ENCODE results near the gene ANAPC4.

The ANAPC4 gene

GRCh38 chr4:25377572-25378436 is 741 bp downstream of the ANAPC4 start:
- DNase-seq, result no peak

- DNase-seq, result no peak
These were observed 1.3 kb downstream of the ANAPC4 start for GRCh38 chr4:25378437-25378743.

DNA sequence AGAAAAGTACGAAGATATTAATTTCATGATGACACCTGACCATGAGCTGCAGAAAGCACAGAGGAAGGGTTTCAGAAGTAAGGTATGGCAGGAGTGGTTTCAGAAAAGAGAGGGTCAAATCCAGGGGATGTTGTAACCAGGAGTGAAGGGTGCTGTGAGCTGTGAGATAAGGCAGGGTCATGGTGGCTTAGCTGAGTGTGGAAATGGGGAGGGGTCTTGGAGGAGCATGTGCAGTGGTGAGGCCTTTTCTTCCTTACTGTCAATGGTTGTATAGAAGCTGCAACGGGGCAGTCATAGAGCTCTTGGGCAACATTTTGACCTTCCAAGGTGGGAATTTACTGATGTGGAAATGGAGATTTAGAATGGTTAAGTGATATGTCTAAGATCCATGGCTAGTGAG is 2.5 kb downstream of the ANAPC4 start:
- DNase-seq, result no peak

DNA sequence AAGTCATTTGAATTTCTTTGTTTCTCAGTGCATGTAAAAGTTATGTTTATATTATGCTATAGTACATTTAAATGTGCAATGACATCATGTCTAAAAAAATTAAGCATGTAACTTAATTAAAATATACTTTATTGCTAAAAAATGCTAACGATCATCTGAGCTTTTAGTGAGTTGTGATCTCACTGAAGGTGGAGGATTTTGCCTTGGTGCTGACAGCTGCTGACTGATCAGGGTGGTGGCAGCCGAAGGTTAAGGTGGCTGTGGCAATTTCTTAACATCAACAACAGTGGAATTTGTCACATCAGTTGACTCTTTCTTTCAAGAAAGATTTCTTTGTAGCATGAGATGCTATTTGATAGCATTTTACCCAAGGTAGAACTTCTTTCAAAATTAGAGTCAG is 6.6 kb downstream of the ANAPC4 start:
- DNase-seq, result no peak

DNA sequence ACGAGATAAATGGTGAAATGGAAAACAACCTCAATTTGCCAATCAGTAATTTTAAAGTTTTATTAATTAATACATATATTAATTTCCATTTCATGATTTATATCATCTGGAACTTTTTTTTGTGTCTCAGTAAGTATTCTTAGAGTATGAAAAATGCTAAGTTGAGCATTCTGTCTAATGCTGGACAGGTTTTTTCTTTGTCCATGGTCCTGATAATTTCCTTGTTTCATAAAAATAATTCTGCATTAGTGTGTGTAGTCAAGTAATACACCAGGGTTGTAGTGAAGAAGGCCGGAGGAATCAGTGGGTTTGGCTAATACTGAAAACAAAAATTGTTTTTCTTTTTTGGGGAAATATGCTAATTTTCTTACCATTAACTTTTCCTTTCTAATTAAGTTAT is 9.9 kb downstream of the ANAPC4 start:
- DNase-seq, result no peak

DNA sequence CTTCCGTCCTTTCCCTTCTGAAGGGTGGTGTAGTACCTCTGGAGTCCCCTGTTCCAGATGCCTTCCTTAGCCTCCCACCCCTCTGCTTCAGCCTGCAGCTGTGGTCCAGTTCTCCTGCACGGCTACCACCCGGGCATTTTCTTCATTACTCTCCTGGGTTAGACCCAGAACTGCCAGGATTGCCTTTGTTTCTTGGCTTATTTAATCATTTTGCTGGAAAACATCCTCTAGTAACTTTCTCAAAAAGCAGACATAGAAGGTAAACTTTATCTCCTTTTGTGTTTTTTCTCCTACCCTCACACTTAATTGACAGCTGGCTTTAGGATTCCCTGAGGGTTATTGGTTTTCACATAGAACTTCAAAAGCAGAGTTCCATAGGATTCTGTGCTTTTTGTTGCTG is 20.2 kb downstream of the ANAPC4 start:
- no peak for DNase-seq

GRCh38 chr4:25399510-25399909 is 22.4 kb downstream of the ANAPC4 start:
- DNase-seq, result no peak

GRCh38 chr4:25401066-25401465 is 24.0 kb downstream of the ANAPC4 start:
- DNase-seq, result no peak

DNA sequence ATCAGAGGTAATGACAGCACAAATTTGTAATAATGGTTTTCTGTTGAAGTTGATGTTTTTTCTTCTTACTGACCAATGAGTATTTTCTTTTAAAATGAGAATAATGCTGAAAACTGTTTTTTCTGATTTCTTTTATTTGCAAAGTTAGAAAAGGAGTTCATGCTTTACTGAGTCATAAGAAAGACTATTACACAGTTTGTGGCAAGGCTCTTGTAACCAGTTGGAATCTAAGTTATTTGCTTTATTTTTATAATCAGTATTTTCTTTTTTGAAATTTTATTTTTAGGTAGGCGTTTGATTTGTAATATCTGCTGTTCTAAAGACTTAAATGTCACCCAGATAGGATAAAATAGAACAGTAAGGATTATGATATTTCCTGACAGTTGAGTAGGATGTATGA is 25.5 kb downstream of the ANAPC4 start:
- no peak for DNase-seq

DNA sequence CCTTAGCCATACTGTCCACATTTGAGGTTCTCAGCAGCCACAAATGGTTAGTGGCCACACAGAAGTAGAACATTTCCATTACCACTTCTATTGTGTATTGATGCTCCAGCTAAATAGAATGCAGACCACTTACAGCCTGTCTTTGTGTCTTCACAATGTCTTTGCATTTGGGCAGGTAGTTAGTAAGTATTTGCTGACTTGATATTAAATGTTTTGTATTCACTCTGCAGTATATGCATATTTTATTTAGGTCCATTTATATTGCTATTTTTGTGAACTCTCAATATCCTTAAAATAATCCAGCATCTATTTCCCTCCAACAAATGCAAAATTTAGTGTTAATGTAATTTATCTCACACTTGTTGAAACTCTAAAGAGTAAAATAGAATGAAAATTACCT is 26.6 kb downstream of the ANAPC4 start:
- DNase-seq, result no peak

DNA sequence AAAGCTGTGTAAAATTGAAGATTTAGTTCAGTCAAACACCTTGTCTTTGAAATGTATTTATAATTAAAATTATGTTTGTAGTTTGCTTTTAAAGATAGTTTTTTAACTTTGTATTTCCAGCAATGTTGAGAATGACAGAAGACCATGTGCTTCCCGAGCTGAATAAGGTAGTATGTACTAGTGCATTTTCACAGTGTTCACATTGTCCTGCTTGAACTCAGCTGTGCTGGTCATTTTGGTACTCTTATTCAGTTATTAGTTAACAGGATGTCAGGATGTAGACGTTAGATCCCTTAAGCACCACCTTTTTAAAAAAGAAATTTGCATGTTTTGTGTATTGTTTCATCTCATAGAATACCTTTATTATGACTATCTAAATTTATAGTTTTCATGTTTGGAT is 28.4 kb downstream of the ANAPC4 start:
- DNase-seq, result no peak

GRCh38 chr4:25406081-25406692 is 29.1 kb downstream of the ANAPC4 start:
- DNase-seq, result no peak

- no peak for DNase-seq
These were observed 33.9 kb downstream of the ANAPC4 start for GRCh38 chr4:25410820-25411529.

DNA sequence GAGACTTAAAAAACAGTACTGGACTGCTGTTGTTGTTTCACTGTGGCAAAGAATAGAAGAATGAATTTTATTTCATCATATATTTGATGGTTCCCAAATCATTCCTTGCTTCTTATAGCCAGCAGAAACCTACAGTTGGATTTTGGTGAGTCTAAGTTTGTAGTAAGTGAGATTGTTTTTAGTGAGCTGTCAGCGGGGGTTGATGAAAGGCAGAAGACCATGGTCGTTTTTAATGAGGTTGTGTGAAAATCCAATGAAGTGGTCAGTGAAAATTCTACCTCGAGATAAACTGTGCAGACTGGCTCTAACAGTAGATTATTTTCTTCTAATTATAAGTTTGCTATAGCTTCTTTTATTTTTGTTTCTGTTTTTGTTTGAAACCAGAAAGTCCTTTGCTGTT is 36.2 kb downstream of the ANAPC4 start:
- DNase-seq, result no peak

- no peak for DNase-seq
These were observed 40.0 kb downstream of the ANAPC4 start for GRCh38 chr4:25417014-25417413.

GRCh38 chr4:25420931-25421330 is 43.9 kb downstream of the ANAPC4 start:
- DNase-seq, result no peak

DNA sequence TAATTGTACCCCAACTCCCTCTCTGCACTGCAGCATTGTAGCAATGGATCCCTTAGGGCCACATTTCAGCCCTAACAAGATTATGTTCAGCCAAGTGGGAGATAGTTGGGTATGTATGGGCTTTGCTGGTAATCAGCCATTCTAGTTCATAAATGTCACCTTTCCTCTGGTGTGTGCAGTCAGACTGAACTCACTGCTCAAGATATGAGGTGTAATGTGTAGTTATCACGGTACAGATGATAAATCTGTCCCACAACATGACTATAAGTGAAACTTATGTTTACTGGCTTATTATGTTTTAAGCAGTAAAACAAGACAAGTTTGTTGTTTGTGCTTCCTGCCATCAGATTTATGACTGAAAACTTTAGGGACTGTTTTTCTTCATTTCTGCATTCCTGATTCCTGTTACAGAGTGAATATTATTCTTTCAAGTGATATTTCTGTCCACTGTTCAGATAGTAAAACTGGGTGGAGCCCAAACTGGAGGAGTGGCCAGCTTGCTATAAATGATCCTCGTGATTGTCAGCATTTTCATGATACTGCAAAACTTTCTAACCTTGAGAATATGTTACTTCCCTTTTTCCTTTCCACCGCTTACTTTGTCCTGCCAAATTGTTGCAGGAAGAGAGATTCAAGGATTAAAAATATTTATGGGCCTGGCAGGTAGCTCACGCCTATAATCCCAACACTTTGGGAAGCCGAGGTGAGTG is 44.9 kb downstream of the ANAPC4 start:
- DNase-seq, result no peak

DNA sequence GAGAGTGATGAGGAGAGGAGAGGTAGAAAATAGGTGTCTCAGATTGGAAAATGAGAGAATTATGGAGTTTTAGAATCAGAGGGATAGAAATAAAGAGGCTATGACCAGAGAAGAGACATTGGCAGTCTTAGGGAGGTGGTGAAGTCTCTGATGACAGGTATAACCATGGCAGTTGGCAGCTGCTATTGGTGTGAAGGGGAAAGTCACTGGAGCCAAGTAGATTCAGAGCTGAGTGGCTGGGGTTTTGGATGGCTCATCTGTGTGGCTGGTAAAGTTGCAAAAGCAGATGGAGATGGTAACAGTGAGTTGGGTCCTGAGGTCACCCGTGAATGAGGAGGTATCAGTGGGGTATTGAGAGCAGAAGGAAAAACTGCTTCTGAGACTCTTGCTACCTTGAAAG is 46.5 kb downstream of the ANAPC4 start:
- DNase-seq, result no peak

DNA sequence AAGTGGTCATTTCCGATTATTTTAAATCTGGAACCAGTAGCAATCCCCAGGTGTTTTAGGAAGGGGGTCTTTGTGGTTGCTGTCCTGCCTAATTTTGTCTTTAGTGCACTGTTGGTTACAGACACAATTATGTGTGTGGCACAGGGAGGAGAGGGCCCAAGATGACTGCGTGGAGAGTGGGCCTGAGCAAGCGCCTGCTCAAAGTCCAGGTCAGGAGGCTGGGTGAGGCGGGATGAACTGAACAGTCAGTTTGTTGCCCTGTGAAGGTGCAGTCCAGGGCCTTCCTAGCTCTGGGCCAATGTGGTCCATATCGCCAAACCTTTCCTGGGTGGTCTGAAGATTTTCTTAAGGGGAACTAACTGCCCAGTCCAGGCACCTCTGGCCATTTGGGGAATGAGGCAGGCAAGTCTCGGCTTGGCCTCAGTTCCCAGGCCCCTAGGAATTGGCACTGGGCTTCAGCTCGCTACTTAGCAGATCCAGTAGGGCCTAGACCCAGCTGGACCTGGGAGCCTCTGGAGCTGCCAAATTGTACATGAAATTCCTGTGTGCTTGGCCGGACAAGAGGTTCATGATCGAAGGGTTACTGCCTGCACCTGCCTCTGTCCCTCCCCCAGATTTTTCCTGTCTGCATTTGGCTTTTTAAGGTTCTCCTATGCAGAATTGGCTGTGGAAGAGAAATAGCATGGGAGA is 47.6 kb downstream of the ANAPC4 start:
- no peak for DNase-seq

DNA sequence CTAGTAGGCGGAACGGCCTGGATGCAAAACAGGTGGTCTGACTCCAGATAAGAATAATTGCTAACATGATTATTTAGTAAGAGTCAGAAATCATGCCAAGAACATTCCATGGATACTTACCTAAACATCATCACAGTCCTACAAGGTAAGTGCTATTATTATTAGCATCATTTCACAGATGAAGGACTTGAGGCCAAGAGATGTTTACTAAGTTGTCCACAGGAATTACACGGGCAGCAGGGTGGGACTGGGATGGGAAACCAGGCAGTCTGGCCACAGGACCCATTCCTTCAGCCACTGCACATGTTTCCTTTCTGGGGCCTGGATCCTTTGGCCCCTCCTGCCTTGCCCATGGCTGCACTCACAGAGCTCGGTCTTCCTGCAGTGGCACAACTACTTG is 48.3 kb downstream of the ANAPC4 start:
- no peak for DNase-seq

DNA sequence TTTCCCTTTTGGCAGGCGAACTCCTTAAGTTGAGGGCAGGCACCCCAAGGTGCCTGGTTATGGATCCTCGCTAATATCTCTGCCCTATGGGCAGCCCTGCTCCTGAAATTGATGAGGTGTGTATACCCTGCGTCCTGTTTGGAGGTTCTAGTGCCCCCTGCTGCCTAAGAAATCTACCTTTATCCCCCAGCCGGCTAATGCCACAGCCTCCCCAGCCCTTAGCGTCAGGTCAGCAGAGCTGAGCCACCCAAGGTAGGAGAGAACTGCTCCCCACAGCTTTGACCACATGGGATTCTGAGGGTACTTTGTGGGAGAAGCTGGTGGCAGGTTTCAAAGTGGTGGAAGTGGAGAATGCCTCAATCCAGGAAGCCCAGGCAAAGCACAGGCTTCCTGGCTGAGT is 50.8 kb downstream of the ANAPC4 start:
- no peak for DNase-seq

- DNase-seq, result no peak
These were observed 53.6 kb downstream of the ANAPC4 start for GRCh38 chr4:25430630-25431029.

All from right kidney (tissue), 1 donor.